IPS-18a (cell line): Measurements from ENCODE around the gene CACNB4.
"Not testable (repeated sequence)": the region's sequence is repeated elsewhere in the genome, so short reads cannot be mapped to it uniquely, and the experiment has no call there.

Experiments
- H3K27ac ChIP-seq: one replicate; pipeline ENCODE4 v1.5.1; 2013; ENCODE audit warnings: low read length
- H3K27me3 ChIP-seq: one replicate; pipeline ENCODE4 v1.6.1; 2013; ENCODE audit warnings: mild to moderate bottlenecking, low read length; ENCODE audit not compliant: control insufficient read depth, insufficient read depth
- H3K36me3 ChIP-seq: one replicate; pipeline ENCODE4 v1.6.1; 2013; ENCODE audit warnings: low read depth, low read length; ENCODE audit not compliant: control insufficient read depth
- H3K4me1 ChIP-seq: one replicate; pipeline ENCODE4 v1.6.1; 2013; ENCODE audit warnings: low read depth, low read length; ENCODE audit not compliant: control insufficient read depth
- H3K4me3 ChIP-seq: one replicate; pipeline ENCODE4 v1.5.1; 2013; ENCODE audit warnings: low read length
- H3K9ac ChIP-seq: one replicate; pipeline ENCODE4 v1.6.1; 2013; ENCODE audit warnings: mild to moderate bottlenecking, low read length, moderate library complexity
- H3K9me3 ChIP-seq: one replicate; pipeline ENCODE4 v1.6.1; 2013; ENCODE audit warnings: low read depth, low read length; ENCODE audit not compliant: control insufficient read depth

CACNB4 gene

DNA sequence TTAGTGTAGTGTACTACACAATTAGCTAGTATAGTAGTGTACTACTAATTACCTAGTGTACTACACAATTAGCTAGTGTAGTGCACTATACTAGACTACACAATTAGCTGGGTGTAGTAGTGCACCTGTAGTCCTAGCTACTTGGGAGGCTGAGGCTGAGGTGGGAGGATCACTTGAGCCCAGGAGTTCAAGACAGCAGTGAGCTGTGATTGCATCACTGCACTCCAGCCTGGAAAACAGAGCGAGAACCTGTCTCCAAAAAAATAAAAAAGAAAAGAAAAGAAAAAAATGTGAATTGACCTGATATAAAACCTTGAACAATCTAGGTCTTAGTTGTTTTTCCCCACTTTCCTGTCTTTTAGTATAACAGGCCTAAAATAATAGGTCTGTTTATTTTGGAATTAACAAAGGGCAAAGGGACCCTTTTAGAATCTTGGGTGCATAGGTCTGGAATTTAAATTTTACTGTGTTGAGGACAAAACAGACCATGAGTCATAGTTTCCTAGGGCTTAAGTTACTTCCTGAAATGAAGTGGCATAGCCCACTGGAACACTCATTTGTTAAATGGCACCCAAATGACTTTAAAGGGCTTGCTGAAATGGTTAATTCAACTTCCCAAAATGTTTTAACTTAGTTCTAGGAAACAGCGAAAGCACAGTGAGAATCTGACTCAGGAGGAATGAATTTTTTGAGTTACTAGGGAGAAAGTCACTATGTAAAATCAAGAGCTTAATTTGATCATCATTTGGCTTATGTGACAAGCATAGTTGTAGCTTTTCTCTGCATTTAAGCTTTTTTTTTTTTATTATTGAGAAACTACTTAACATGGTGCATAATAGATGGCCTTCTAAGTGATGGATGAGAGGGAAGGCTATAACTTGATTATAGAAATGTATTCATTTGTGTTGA, 219.9 kb downstream of the CACNB4 start:
- no peak overlapping the region for H3K9ac ChIP-seq
- H3K36me3 ChIP-seq: no peaks in the 10 kb centered on the region
- no peaks in the 10 kb centered on the region for H3K27me3 ChIP-seq
- H3K4me3 ChIP-seq: no peak overlapping the region
- no peak overlapping the region for H3K27ac ChIP-seq
- H3K4me1 ChIP-seq: no peaks in the 10 kb centered on the region
- no peaks in the 10 kb centered on the region for H3K9me3 ChIP-seq

DNA sequence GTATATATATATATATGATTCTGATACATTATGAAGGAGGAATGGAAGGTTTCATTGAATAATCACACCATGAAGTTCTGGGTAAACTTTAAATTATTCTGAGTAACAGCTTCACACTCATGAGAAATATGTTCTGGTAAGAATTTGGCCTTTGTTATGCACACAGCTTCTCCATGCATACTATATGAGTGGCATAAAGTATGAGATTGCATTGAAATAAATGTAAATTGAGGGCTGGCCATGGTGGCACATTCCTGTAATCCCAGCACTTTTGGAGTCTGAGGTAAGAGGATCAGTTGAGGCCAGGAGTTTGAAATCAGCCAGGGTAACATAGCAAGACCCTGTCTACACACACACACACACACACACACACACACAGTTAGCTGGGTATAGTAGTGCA, 220.6 kb downstream of the CACNB4 start:
- H3K36me3 ChIP-seq: no peaks in the 10 kb centered on the region
- no peak overlapping the region for H3K9ac ChIP-seq
- no peaks in the 10 kb centered on the region for H3K4me1 ChIP-seq
- no peaks in the 10 kb centered on the region for H3K9me3 ChIP-seq
- H3K4me3 ChIP-seq: no peak overlapping the region
- H3K27ac ChIP-seq: no peak overlapping the region
- H3K27me3 ChIP-seq: no peaks in the 10 kb centered on the region

DNA sequence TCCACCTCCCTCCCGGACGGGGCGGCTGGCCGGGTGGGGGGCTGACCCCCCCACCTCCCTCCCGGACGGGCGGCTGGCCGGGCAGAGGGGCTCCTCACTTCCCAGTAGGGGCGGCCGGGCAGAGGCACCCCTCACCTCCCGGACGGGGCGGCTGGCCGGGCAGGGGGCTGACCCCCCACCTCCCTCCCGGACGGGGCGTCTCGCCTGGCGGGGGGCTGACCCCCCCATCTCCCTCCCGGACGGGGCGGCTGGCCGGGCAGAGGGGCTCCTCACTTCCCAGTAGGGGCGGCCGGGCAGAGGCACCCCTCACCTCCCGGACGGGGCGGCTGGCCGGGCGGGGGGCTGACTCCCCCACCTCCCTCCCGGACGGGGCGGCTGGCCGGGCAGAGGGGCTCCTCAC, 223.2 kb downstream of the CACNB4 start:
- H3K36me3 ChIP-seq, H3K9me3 ChIP-seq, H3K27me3 ChIP-seq, H3K4me1 ChIP-seq, H3K4me3 ChIP-seq, H3K27ac ChIP-seq, H3K9ac ChIP-seq: not testable (repeated sequence)

DNA sequence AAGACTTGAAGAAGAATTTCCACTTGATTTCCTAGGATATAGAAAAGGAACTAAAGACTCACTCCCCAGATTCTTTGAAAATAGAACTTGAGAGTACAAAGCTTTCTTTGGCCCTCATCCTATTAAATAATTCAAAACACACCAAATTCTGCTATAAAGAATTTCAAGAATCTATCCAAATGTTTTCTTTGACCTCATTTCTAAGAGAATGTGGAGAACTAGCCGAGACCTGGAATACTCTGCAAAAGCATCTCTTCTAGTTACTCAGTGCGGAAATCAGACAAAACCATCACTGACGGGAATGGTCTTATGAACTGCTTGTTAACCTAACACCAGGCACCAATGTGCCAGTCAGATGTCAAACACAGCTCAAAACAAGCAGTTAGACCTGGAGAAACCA, 226.4 kb downstream of the CACNB4 start:
- Histone ChIP-seq H3K27me3 (no peaks in the 10 kb centered on the region), H3K27ac (no peak overlapping the region), H3K9me3 (no peaks in the 10 kb centered on the region), H3K4me1 (no peaks in the 10 kb centered on the region), H3K9ac (no peak overlapping the region), H3K36me3 (no peaks in the 10 kb centered on the region), H3K4me3 (no peak overlapping the region)

DNA sequence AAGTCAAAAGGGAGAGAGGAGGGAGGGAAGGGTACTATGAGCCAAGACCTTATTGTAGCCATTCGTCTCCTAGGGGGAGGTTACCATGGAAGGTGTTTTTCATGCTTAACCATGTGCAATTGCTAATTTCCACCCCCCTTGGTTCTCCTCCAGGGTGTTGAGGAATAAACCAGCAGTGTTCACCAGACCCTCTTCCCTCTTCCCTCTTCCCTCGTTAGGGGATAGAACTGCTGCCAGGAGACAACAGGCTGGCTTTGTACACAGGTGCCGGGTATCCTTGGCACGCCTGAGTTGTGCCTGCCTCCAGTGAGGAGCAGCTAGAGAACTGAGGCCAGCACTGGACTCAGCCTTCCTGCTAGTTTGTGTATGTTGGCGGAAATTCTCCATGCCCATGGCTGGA, 229.6 kb downstream of the CACNB4 start:
- H3K9me3 ChIP-seq: no peaks in the 10 kb centered on the region
- H3K9ac ChIP-seq: no peak overlapping the region
- no peak overlapping the region for H3K27ac ChIP-seq
- no peaks in the 10 kb centered on the region for H3K27me3 ChIP-seq
- no peaks in the 10 kb centered on the region for H3K36me3 ChIP-seq
- no peak overlapping the region for H3K4me3 ChIP-seq
- no peaks in the 10 kb centered on the region for H3K4me1 ChIP-seq

- Histone ChIP-seq H3K4me3 (no peak overlapping the region), H3K27me3 (no peaks in the 10 kb centered on the region), H3K36me3 (no peaks in the 10 kb centered on the region), H3K9ac (no peak overlapping the region), H3K27ac (no peak overlapping the region), H3K9me3 (no peaks in the 10 kb centered on the region), H3K4me1 (no peaks in the 10 kb centered on the region)
Observed at GRCh38 chr2:151862700-151863099, 236.1 kb downstream of the CACNB4 start.

DNA sequence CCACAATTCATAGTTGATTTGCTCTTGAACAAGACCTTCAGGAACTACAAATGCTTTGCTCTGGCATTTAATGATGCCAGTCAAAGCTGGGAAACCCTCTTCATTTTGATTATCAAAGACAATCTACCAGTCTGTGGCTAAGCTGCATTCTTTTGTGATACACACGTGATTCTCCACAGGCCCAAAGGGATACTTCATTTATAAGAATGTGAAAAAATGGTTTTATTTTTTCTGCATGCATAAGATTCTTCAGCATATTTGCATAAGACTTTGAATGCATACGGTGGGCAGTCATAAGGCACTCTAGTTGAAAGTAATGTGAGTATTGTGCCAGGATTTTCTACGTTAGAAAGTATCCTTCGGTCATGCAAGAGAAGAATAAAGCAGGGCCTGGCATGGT, 237.7 kb downstream of the CACNB4 start:
- H3K36me3 ChIP-seq: no peaks in the 10 kb centered on the region
- H3K9me3 ChIP-seq: no peaks in the 10 kb centered on the region
- H3K27ac ChIP-seq: no peak overlapping the region
- H3K9ac ChIP-seq: no peak overlapping the region
- no peaks in the 10 kb centered on the region for H3K4me1 ChIP-seq
- no peaks in the 10 kb centered on the region for H3K27me3 ChIP-seq
- no peak overlapping the region for H3K4me3 ChIP-seq

DNA sequence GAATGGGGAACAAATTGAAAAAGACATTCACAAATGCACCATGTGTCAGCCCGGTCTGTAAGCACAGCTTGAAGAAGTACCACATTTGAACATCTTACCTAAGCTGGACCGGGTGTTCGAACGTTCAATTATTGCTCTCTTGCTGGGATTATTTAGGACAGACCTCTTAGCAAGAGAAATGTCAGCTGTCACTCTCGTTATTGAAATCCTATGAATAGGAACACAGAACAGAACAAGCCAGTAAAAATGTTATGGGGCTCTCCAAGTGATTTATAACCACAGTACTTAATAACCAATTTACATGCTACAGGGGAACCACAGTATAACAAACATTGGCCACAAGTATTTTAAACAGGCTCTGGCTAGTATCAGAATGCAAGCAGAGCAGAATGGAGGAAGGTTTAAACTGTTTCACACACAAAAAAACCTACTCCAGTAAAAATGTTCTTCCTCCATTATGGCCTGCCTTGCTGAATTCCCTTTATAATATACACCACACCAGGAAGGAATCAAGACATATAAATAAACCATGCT, 238.2 kb downstream of the CACNB4 start:
- Histone ChIP-seq H3K4me3 (no peak overlapping the region), H3K4me1 (no peaks in the 10 kb centered on the region), H3K27me3 (no peaks in the 10 kb centered on the region), H3K9me3 (no peaks in the 10 kb centered on the region), H3K27ac (no peak overlapping the region), H3K9ac (no peak overlapping the region), H3K36me3 (no peaks in the 10 kb centered on the region)

DNA sequence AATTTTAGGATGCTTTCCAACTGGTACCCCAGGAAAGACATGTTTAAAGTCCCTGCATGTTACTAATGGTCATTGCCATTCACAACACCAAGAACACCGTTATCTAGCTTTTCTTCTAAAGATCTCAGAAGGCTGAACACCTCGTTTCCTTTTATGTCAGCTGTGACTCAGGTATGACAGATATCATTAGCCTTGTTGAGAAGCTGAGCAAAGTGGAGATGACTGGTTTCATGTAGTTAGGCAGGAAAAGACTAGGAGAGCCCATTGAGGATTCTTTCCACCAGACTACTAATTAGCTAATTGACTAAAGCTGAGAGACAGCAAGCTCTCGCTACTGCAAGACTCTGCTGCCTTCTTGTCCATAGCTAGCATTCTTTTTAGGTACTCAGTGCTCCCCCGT, 238.6 kb downstream of the CACNB4 start:
- no peak overlapping the region for H3K27ac ChIP-seq
- H3K36me3 ChIP-seq: no peaks in the 10 kb centered on the region
- H3K27me3 ChIP-seq: no peaks in the 10 kb centered on the region
- no peak overlapping the region for H3K9ac ChIP-seq
- no peak overlapping the region for H3K4me3 ChIP-seq
- H3K4me1 ChIP-seq: no peaks in the 10 kb centered on the region
- H3K9me3 ChIP-seq: no peaks in the 10 kb centered on the region

DNA sequence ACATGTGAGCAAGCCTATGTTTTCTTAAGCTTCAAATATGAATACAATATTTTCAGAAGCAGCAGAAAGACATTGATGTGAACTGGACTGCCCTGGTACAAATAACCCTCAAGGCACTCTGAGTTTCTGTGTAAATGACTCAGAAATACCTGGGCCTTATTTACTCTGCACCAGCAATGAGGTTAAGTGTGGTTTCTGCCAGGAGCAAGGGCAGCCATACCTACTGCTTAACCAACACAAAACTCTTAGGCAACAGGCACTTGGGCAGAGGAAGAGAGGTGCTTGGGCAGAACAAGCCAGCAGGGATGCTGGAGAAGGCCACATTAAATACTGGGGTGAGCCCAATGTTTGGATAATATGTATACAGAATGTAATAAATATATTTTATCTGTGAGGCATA, 241.2 kb downstream of the CACNB4 start:
- H3K4me1 ChIP-seq: no peaks in the 10 kb centered on the region
- H3K4me3 ChIP-seq: no peak overlapping the region
- no peak overlapping the region for H3K27ac ChIP-seq
- no peaks in the 10 kb centered on the region for H3K27me3 ChIP-seq
- H3K9ac ChIP-seq: no peak overlapping the region
- H3K9me3 ChIP-seq: no peaks in the 10 kb centered on the region
- H3K36me3 ChIP-seq: no peaks in the 10 kb centered on the region

DNA sequence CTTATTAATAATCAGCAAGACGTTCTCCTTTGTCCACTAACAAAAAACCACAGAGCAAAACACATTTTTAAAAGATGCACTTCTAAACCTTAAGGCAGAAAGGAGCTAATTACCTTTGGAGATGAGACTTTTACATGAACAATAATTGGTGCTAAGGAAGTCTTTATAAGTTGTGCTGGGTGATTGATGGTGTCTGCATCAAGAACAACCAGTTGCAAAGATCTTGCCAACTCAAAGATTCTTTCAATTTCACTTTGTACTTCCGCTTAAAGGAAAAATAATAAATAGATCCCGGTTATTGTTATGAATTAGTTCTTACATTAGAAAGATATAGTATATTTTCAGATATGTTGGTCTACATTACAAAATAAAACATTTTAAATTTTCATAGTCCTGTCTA, 243.7 kb downstream of the CACNB4 start:
- H3K9ac ChIP-seq: no peak overlapping the region
- H3K9me3 ChIP-seq: no peaks in the 10 kb centered on the region
- H3K4me1 ChIP-seq: no peaks in the 10 kb centered on the region
- H3K27me3 ChIP-seq: no peaks in the 10 kb centered on the region
- no peak overlapping the region for H3K27ac ChIP-seq
- H3K4me3 ChIP-seq: no peak overlapping the region
- H3K36me3 ChIP-seq: no peaks in the 10 kb centered on the region
